PFSK-1 (cell line): ENCODE data around the gene LRRC15.

ENCODE experiments used
- FOXP2 ChIP-seq: optimal IDR thresholded peaks from 2 replicates; pipeline ENCODE3; 2011; ENCODE audit warnings: borderline replicate concordance, control low read depth, inconsistent platforms; ENCODE audit not compliant: insufficient read depth; ENCODE audit errors: extremely low read length, extremely low read depth
- POLR2AphosphoS5 ChIP-seq: IDR thresholded peaks from 2 replicates; pipeline ENCODE4 v1.6.1; 2012; ENCODE audit warnings: low read depth, mild to moderate bottlenecking, control low read depth, low read length, moderate library complexity
- REST ChIP-seq, 2 experiments: IDR thresholded peaks; 2 replicates each; pipeline versions ENCODE4 v1.6.1 to v1.8.0; 2011 to 2012; ENCODE audit warnings: low read depth in 2 of 2, low read length in 2 of 2, control low read depth in 1 of 2, inconsistent platforms in 1 of 2, mild to moderate bottlenecking in 1 of 2, moderate library complexity in 1 of 2; ENCODE audit not compliant: insufficient read depth in 1 of 2
- SIN3A ChIP-seq: IDR thresholded peaks from 2 replicates; pipeline ENCODE4 v1.6.1; 2012; ENCODE audit warnings: mild to moderate bottlenecking, low read length, moderate library complexity, borderline replicate concordance; ENCODE audit not compliant: insufficient read depth
- TAF1 ChIP-seq: IDR thresholded peaks from 2 replicates; pipeline ENCODE4 v1.6.1; 2012; ENCODE audit warnings: low read length, control low read depth, borderline replicate concordance; ENCODE audit not compliant: insufficient read depth

LRRC15 gene

GRCh38 chr3:194364314-194364651 lies 5.3 kb downstream of the LRRC15 start:
- TF ChIP-seq FOXP2 (no peak), POLR2AphosphoS5 (no peak), REST (IDR thresholded peaks at IDR 0.05; ENCODE audit: insufficient read depth in 1 of 2, low read depth in 2 of 2, low read length in 2 of 2) (no peak), SIN3A (no peak), TAF1 (no peak)

- TF ChIP-seq FOXP2, result no peak
- no peak for TF ChIP-seq SIN3A
- no peak for TF ChIP-seq POLR2AphosphoS5
- no peak for TF ChIP-seq TAF1
- TF ChIP-seq REST (IDR thresholded peaks at IDR 0.05; ENCODE audit: insufficient read depth in 1 of 2, low read depth in 2 of 2, low read length in 2 of 2), result no peak
These were observed 9.0 kb downstream of the LRRC15 start for GRCh38 chr3:194360568-194360967.

- TF ChIP-seq FOXP2 (no peak), TAF1 (no peak), REST (IDR thresholded peaks at IDR 0.05; ENCODE audit: insufficient read depth in 1 of 2, low read depth in 2 of 2, low read length in 2 of 2) (no peak), SIN3A (no peak), POLR2AphosphoS5 (no peak)
These were observed 11.9 kb downstream of the LRRC15 start for GRCh38 chr3:194357681-194358080.

DNA sequence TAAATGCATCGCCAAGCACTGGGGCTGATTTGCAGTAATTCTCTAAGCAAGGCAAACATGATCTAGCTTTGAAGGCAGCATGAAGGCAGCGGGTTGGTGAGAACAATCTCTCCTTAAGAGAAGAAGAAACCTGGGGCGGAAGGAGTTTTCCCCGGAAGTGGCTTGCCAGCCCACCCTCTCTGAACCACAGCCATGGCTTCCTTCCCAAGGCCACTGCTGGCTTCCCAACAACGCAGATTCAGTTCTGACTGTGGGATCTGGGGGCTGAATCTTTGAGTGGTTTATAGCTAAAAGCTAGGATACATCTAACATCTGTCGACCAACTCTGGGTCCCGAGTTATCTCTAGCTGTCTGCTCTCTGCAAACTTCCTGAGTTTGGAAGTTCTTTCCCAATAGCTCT lies 14.2 kb downstream of the LRRC15 start:
- TF ChIP-seq FOXP2 (no peak), POLR2AphosphoS5 (no peak), TAF1 (no peak), REST (IDR thresholded peaks at IDR 0.05; ENCODE audit: insufficient read depth in 1 of 2, low read depth in 2 of 2, low read length in 2 of 2) (no peak), SIN3A (no peak)

DNA sequence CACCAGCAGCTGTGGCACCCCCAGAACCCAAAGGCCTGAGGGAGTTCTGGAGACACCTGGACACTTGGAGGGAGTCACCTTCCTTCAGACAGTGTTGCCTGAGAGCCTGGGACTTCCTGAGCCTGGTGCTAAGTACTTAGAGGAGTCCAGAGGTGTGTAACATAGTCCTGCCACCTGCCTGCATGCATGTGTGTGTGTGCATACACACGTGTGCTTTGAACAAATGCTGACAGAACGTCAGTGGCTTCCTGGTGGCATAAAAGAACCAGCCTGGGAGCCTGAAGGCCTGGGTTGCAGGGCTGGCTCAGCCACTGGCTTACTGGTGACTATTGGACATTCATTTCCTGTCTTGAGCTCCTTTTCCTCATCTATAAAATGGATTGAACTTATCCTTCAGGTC lies 15.2 kb downstream of the LRRC15 start:
- TF ChIP-seq FOXP2, result no peak
- TF ChIP-seq REST (IDR thresholded peaks at IDR 0.05; ENCODE audit: insufficient read depth in 1 of 2, low read depth in 2 of 2, low read length in 2 of 2), result no peak
- TF ChIP-seq SIN3A, result no peak
- no peak for TF ChIP-seq TAF1
- TF ChIP-seq POLR2AphosphoS5, result no peak
